KOPT-K1 (cell line): ENCODE results near the gene FBH1.
A peak's percentile ranks its signal among the peaks of the same experiment; 100 is the strongest.
"Not testable (repeated sequence)": the region's sequence is repeated elsewhere in the genome, so short reads cannot be mapped to it uniquely, and the experiment has no call there.

Experiments
- H3K27ac ChIP-seq: fragments of 200-600 bp; sonication (generic); 2 replicates; pipeline ENCODE4 v1.5.1; 2016; ENCODE audit warnings: antibody characterized with exemption, mild to moderate bottlenecking, low read depth, low read length; ENCODE audit not compliant: poor library complexity, severe bottlenecking
- H3K36me3 ChIP-seq: fragments of 200-600 bp; sonication (generic); 2 replicates; pipeline ENCODE4 v1.5.1; 2017; ENCODE audit warnings: antibody characterized with exemption, mild to moderate bottlenecking, low read length, moderate library complexity; ENCODE audit not compliant: insufficient read depth
- H3K9me3 ChIP-seq: fragments of 200-600 bp; sonication (generic); 2 replicates; pipeline ENCODE4 v1.5.1; 2017; ENCODE audit warnings: antibody characterized with exemption, low read length, mild to moderate bottlenecking; ENCODE audit not compliant: insufficient read depth, poor library complexity, severe bottlenecking

Gene FBH1

DNA sequence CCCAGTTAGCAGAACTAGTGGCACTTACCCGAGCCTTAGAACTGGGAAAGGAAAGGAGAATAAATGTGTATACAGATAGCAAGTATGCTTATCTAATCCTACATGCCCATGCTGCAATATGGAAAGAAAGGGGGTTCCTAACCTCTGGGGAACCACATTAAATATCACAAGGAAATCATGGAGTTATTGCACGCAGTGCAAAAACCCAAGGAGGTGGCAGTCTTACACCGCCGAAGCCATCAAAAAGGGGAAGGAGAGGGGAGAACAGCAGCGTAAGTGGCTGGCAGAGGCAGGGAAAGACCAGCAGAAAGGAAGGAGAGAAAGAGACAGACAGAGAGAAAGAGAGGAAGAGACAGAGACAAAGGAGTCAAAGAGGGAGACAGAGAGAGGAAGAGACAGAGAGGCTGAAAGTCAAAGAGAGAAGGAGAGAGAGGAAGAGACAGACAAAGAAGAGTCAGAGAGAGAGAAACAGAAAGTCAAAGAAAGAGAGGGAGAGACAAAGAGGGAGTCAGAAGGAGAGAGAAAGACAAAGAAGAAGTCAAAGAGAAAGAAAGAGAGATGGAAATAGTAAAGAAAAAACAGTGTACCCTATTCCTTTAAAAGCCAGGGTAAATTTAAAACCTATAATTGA is 23.5 kb upstream of the FBH1 start:
- H3K9me3 ChIP-seq, H3K27ac ChIP-seq, H3K36me3 ChIP-seq: not testable (repeated sequence)

DNA sequence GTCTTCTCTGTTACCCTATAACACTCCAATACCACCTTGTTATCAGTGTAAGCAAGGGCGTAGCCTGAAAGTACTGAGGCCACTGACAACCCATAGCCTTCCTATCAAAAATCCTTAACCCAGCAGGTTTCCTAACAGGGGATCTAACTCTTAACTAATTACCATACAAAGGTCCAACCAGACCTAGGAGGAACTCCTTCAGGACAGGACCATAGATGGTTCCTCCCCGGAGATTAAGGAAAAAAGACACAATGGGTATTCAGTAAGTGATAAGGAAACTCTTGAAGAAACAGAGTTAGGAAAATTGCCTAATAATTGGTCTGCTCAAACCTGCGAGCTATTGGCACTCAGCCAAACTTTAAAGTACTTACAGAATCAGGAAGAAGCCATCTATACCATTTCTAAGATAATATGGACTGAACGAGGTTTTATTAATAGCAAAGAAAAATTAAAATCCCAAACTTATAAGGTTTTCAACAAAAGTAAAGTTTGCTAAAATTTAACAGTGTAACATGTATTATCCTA is 22.9 kb upstream of the FBH1 start:
- H3K36me3 ChIP-seq, H3K27ac ChIP-seq: not testable (repeated sequence)

DNA sequence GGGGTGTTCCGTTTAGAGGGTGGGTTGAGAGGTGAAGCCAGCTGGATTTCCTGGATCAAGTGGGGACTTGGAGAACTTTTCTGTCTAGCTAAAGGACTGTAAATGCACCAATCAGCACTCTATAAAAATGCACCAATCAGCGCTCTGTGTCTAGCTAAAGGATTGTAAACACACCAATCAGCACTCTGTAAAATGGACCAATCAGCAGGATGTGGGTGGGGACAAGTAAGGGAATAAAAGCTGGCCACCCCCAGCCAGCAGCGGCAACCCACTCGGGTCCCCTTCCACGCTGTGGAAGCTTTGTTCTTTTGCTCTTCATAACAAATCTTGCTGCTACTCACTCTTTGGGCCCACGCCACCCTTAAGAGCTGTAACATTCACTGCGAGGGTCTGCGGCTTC is 21.7 kb upstream of the FBH1 start:
- not testable (repeated sequence) for H3K27ac ChIP-seq, H3K36me3 ChIP-seq, H3K9me3 ChIP-seq

More for the DNA sequence above, 22.9 kb upstream of the FBH1 start:
- not testable (repeated sequence) for H3K9me3 ChIP-seq

DNA sequence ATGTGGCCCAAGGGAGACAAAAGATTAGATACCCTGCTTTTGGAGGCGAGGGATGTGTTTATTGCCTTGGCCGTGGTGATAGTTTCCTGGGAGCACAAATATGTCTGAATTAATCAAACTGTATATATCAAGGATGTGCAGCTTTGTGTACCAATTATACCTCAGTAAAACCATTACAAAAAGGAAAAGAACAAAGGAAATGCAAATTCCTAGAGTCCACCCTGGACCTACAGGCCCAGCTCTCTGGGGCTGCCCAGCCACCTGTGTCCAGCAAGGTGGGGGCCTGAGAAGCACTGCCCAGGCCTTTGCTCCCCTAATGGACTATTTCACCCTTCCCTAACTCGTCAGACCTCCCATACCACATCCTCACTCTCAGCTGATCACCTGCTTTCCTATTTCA is 20.9 kb upstream of the FBH1 start:
- Histone ChIP-seq H3K36me3 (no peaks in the 10 kb centered on the region), H3K9me3 (peaks cover 5% of the 10 kb centered on the region), H3K27ac (no peak overlapping the region)

DNA sequence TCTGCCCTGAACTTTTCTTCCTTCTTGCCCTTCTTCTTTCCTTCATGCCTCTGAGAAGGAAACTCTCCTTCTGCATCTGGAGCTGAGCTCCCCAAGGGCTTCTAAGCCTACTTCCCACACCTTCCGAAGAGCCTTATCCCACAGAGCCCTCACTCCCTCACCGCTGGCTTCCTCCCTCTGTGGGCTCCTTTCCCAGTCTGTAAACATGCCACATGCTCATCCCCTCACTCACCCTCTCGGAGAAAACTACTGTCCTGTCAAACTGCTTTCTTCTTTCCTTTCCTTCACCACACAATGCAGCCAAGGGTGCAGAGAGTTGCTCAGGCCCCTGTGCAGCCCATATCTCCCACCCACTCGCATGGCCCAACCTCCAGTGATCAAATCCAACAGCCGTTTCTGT is 18.4 kb upstream of the FBH1 start:
- peaks cover 16% of the 10 kb centered on the region for H3K36me3 ChIP-seq
- no peak overlapping the region for H3K27ac ChIP-seq
- H3K9me3 ChIP-seq = peaks cover 5% of the 10 kb centered on the region

DNA sequence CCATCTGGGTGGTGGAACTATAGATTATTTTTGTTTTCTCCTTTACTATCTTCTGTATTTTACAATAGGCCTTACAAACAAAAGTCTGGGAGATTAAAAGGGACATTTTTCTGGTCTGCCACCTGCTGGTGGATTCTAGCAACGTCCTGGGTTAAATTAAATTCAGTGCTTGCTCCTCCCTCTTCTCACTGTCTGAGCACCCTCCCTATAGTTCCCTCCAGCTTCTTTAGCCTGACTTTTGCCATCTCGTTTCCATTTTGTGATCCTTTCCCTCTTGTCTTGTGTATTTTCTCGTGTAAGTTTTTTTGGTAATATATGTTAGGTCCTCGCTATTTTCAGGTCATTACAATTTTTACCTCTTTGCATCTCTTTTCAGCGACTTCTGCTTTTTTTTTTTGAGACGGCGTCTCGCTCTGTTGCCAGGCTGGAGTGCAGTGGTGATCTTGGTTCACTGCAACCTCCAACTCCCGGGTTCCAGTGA is 16.5 kb upstream of the FBH1 start:
- Histone ChIP-seq H3K36me3 (peaks cover 36% of the 10 kb centered on the region), H3K9me3 (peaks cover 5% of the 10 kb centered on the region), H3K27ac (no peak overlapping the region)

DNA sequence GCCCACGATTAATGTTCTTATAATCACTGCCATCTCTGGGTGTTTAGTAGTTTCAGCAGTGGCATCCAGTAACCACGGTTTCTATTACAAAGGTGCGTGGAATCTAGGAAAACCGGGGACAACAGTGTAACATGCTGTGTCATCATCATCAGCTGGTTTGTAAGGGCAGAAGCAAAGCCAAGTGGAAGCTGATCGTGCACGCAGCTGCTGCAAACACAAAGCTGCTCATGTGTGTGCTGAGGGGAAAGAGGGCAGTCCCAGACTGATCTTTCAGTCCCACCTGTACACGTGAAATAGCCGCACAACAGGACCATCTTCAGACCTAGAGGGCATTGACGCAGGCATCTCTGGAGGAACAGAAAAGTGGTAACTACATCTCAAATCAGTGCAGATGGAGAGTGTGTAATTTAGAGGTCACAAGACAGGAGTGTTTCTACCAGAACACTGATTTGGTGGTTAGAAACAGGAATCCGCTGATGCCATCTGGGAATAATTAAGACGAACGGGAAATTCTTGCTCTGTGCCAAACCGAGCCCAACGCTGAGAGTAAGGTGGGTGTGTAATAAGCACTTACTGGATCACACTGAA is 13.8 kb upstream of the FBH1 start:
- no peak overlapping the region for H3K27ac ChIP-seq
- H3K9me3 ChIP-seq = no peaks in the 10 kb centered on the region
- peaks cover 61% of the 10 kb centered on the region for H3K36me3 ChIP-seq

DNA sequence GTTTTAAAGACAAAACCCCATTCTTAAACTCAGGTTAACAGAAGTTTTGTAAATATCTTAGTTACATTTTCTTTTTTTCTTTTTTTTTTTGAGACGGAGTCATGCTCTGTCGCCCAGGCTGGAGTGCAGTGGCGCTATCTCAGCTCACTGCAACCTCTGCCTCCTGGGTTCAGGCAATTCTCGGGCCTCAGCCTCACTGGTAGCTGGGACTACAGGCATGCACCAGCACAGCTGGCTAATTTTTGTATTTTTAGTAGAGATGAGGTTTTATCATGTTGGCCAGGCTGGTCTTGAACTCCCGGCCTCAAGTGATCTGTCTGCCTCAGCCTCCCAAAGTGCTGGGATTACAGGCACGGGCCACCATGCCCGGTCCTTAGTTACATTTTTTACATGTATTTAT is 13.0 kb upstream of the FBH1 start:
- H3K27ac ChIP-seq, H3K9me3 ChIP-seq: not testable (repeated sequence)
- peaks cover 67% of the 10 kb centered on the region for H3K36me3 ChIP-seq

DNA sequence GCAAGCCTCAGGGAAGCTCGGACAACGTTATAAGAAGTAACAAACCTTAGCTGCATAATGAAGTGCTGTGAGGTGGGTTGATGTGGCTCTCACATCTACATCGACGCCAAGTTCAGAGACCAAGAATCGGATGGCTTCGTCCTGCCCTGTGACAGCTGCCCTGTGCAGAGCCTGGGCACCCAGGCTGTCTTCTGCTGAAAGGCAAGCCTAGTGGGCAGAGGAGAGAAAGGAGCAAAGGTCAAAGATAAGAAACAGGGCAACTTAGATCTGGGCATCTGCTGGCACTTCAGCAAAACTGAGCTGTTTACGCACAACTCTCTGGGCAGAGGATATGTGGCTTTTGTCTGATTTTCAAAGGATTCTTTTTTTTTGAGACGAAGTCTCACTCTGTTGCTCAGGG is 7.1 kb upstream of the FBH1 start:
- peaks cover 94% of the 10 kb centered on the region for H3K36me3 ChIP-seq
- H3K9me3 ChIP-seq = no peaks in the 10 kb centered on the region
- no peak overlapping the region for H3K27ac ChIP-seq

DNA sequence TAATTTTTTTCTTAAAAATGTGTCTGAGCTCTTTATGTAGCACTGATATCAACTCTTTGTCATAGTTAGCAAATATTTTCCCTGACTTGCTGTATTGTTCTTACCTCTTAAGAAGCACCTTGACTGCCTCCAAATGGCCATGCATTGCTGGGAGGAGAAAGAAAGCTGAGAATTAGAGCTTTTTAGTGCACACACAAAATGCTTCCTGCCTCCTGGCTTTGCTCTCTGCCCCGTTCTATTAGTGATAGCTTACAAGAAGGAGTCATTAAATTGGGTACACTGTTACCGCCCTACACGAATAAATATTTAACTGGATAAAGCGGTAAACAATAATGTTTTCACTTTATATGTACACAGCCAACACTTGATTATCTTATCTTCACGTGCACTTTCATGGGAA is 4.4 kb upstream of the FBH1 start:
- Histone ChIP-seq H3K9me3 (no peaks in the 10 kb centered on the region), H3K36me3 (peaks cover 71% of the 10 kb centered on the region), H3K27ac (no peak overlapping the region)

DNA sequence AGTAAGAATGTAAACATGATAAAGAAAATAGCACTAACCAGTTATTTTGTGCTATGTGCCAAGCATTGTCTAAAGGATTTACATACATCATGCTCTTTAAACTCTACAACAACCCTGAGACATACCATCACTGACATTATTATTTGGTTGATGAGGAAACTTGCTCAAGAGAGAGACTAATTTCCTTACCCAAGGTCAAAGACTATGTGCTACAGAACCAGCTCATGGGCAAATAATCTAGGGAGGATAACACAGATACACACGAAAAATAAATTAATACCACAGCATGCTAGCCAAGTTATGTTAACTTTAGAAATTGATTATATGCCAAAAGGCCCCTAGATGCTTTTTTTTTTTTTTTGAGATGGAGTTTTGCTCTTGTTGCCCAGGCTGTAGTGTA is 3.0 kb upstream of the FBH1 start:
- Histone ChIP-seq H3K27ac (no peak overlapping the region), H3K36me3 (peaks cover 63% of the 10 kb centered on the region), H3K9me3 (no peaks in the 10 kb centered on the region)

DNA sequence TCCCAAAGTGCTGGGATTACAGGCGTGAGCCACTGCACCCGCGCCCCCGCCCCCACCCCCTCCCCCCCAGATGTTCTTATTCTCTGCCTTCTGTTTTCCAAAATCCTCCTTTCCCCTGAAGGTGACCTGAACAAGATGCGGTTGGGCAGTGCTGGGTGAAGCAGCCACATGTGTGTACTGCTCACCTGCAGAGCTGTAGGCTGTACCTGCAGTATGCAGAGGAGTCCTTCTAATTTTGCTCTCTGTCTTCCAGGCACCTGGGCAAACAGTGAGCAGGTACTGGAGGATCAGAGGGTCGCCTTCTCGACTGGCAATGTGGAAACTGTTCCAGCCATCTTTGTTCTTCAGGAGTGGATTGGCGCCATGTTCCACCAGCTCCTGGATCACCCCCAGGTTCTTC is 2.4 kb upstream of the FBH1 start:
- peaks cover 61% of the 10 kb centered on the region for H3K36me3 ChIP-seq
- H3K27ac ChIP-seq = no peak overlapping the region
- no peaks in the 10 kb centered on the region for H3K9me3 ChIP-seq

DNA sequence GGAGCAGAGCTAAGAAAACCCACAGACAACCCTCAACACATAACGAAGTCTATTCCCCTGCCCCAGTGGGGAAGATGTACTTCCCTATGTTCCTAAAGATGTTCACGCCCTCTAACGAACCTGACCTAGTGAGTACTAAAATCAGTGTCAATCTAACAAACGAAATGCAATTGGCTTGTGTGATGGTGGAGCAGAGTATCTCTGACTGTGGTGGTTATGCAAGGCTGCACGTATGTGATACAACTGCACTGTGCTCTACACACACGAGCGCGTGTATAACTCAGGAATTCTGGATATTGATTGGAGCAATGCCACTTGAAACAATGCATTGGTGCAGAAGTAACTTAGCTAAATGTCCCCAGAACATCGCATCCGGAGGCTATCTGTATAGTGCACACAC is 1.7 kb upstream of the FBH1 start:
- no peaks in the 10 kb centered on the region for H3K9me3 ChIP-seq
- peak overlapping the region; percentile 66 for H3K27ac ChIP-seq
- H3K36me3 ChIP-seq = peaks cover 55% of the 10 kb centered on the region

DNA sequence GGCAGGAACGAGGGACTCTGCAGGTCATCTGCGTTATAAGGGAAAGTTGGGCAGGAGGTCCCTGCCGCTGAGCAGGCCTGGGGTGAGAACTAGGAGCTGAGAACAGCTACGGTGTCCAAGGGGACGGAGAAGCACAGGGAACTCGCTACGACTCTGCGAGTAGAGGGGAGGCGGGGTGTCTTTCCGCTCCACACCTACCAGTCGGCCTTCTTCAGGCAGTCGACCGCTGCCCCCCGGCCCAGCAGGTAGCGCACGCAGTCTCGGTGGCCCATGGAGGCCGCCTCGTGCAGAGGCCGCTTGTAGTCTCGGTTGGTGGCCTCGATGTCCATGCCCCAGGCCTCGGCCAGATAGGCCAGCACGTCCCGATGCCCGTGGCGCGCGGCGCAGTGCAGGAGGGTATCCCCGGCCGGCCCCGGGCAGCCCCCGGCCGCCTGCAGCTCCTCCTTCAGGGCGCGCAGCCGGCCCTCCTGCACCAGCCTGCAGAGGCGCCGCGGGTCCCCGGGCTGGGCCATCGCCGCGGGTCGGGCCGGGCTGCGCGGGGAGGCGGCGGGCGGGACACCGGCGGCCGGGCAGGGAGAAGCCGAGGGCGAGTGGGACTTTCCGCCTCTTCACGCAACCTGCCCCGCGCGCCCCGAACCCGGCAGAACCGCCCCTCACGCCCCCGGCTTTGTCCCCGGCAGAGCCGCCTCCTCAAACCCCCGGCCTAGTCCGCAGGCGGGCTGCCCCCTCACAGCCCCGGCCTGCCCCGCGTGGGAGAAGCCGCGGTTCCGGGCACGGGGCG is 1.0 kb upstream of the FBH1 start:
- Histone ChIP-seq H3K36me3 (peaks cover 55% of the 10 kb centered on the region), H3K27ac (peak overlapping the region; percentile 66), H3K9me3 (no peaks in the 10 kb centered on the region)

DNA sequence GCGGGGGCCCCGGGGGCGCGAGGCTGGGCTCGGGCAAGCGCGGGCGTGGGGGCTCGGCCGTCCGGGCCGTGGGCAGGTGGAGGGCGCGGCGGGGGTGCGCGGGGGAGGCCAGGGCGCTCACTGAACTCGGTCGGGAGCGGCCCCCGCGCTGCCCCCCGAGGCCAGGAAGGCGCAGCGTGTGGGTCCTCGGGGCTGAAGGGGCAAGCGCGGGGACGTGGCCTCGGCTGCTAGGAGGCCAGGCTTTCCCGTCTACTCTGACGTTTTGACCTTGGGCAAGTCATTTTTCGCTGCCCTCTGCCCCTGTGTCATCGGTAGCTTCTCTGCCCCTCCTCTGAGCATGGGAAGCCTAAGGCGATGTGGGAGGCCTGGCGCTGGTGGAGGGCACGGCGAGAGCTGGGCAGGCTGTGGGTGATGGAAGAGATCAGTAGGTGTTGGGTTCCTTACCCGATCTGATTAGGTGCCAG is 441 bp downstream of the FBH1 start:
- peak overlapping the region; percentile 53 for H3K27ac ChIP-seq
- no peaks in the 10 kb centered on the region for H3K9me3 ChIP-seq
- H3K36me3 ChIP-seq = peaks cover 55% of the 10 kb centered on the region
